MM.1S (cell line): Measurements from ENCODE around the gene BMP7.

Experiments used
- DNase-seq: peaks from one replicate; pipeline ENCODE4 v3.0.0-alpha.2; 2015
- H2AFZ ChIP-seq: fragments of 300-600 bp; sonication (generic); 2 replicates; pipeline ENCODE4 v1.6.0; 2016; ENCODE audit warnings: antibody characterized with exemption, low read length
- H3F3A ChIP-seq: fragments of 300-600 bp; sonication (generic); 2 replicates; pipeline ENCODE4 v1.6.1; 2016; ENCODE audit warnings: mild to moderate bottlenecking, antibody characterized with exemption, low read length, moderate library complexity, mixed read lengths; ENCODE audit not compliant: insufficient read depth
- H3K27ac ChIP-seq: fragments of 300-600 bp; sonication (generic); 2 replicates; pipeline ENCODE4 v1.5.1; 2016; ENCODE audit warnings: mild to moderate bottlenecking, low read length
- H3K27me3 ChIP-seq: fragments of 300-600 bp; sonication (generic); replicated peaks from 2 replicates; pipeline ENCODE4 v1.6.0; 2016; ENCODE audit warnings: low read length; ENCODE audit not compliant: insufficient read depth
- H3K36me3 ChIP-seq: fragments of 300-600 bp; sonication (generic); replicated peaks from 2 replicates; pipeline ENCODE4 v1.6.1; 2016; ENCODE audit warnings: mild to moderate bottlenecking, low read length, mixed read lengths; ENCODE audit not compliant: insufficient read depth
- H3K4me1 ChIP-seq: fragments of 300-600 bp; sonication (generic); 2 replicates; pipeline ENCODE4 v1.6.1; 2016; ENCODE audit warnings: low read length, mixed read lengths
- H3K4me2 ChIP-seq: fragments of 300-600 bp; sonication (generic); 2 replicates; pipeline ENCODE4 v1.6.0; 2016; ENCODE audit warnings: low read depth, low read length
- H3K4me3 ChIP-seq: fragments of 300-600 bp; sonication (generic); 2 replicates; pipeline ENCODE4 v1.5.1; 2016; ENCODE audit warnings: low read length, mixed read lengths
- H3K79me2 ChIP-seq: fragments of 300-600 bp; sonication (generic); 2 replicates; pipeline ENCODE4 v1.6.1; 2016; ENCODE audit warnings: mixed run types, low read length, mixed read lengths
- H3K9ac ChIP-seq: fragments of 300-600 bp; sonication (generic); 2 replicates; pipeline ENCODE4 v1.6.1; 2016; ENCODE audit warnings: low read length, mixed read lengths
- H3K9me2 ChIP-seq: fragments of 300-600 bp; sonication (generic); replicated peaks from 2 replicates; pipeline ENCODE4 v1.6.1; 2016; ENCODE audit warnings: mild to moderate bottlenecking, low read length, mixed read lengths; ENCODE audit not compliant: insufficient read depth
- H3K9me3 ChIP-seq: fragments of 300-600 bp; sonication (generic); replicated peaks from 2 replicates; pipeline ENCODE4 v1.6.1; 2016; ENCODE audit warnings: mild to moderate bottlenecking, low read length, mixed read lengths; ENCODE audit not compliant: insufficient read depth
- H4K20me1 ChIP-seq: fragments of 300-600 bp; sonication (generic); 2 replicates; pipeline ENCODE4 v1.6.1; 2016; ENCODE audit warnings: mild to moderate bottlenecking, low read length, moderate library complexity, mixed read lengths; ENCODE audit not compliant: insufficient read depth
- CTCF ChIP-seq: fragments of 300-600 bp; sonication (generic); IDR thresholded peaks from 2 replicates; pipeline ENCODE4 v1.5.1; 2016; ENCODE audit warnings: antibody characterized with exemption, low read length, mixed read lengths
- EZH2 ChIP-seq: fragments of 300-600 bp; sonication (generic); optimal IDR thresholded peaks from 2 replicates; pipeline ENCODE3; 2017; ENCODE audit warnings: low read depth, mild to moderate bottlenecking, antibody characterized with exemption, low read length, mixed read lengths
- EZH2phosphoT487 ChIP-seq: fragments of 300-600 bp; sonication (generic); IDR thresholded peaks from 2 replicates; pipeline ENCODE4 v1.6.1; 2018; ENCODE audit warnings: antibody characterized with exemption, low read length

Gene BMP7

GRCh38 chr20:57185188-57185743, 81.2 kb downstream of the BMP7 start:
- H3K27me3 ChIP-seq = no peaks in the 10 kb centered on the region; the same call in 1 of the 2 replicates
- H3K4me3 ChIP-seq = no peak overlapping the region
- H3K9me2 ChIP-seq = no peaks in the 10 kb centered on the region
- H2AFZ ChIP-seq = no peak overlapping the region
- H3F3A ChIP-seq = no peaks in the 10 kb centered on the region
- no peak for DNase-seq
- H3K36me3 ChIP-seq = no peaks in the 10 kb centered on the region
- no peaks in the 10 kb centered on the region for H3K4me1 ChIP-seq
- no peak overlapping the region for H3K27ac ChIP-seq
- no peak overlapping the region for H3K9ac ChIP-seq
- H3K4me2 ChIP-seq = no peak overlapping the region
- no peaks in the 10 kb centered on the region for H3K9me3 ChIP-seq
- H4K20me1 ChIP-seq = no peaks in the 10 kb centered on the region
- no peak for TF ChIP-seq CTCF
- TF ChIP-seq EZH2 = no peak
- no peak for TF ChIP-seq EZH2phosphoT487
- H3K79me2 ChIP-seq = no peaks in the 10 kb centered on the region

- Histone ChIP-seq H3K27ac (no peak overlapping the region), H3K4me1 (no peaks in the 10 kb centered on the region), H2AFZ (no peak overlapping the region), H3K36me3 (no peaks in the 10 kb centered on the region), H3K79me2 (no peaks in the 10 kb centered on the region), H3K9me3 (no peaks in the 10 kb centered on the region), H3K4me2 (no peak overlapping the region), H3K9ac (no peak overlapping the region), H3K9me2 (no peaks in the 10 kb centered on the region), H3K27me3 (no peaks in the 10 kb centered on the region; the same call in 1 of the 2 replicates), H3K4me3 (no peak overlapping the region), H3F3A (no peaks in the 10 kb centered on the region), H4K20me1 (no peaks in the 10 kb centered on the region)
- DNase-seq = no peak
- no peak for TF ChIP-seq EZH2phosphoT487
- TF ChIP-seq CTCF = no peak
- TF ChIP-seq EZH2 = no peak
Observed at GRCh38 chr20:57183457-57184009, 82.9 kb downstream of the BMP7 start.

- no peak for DNase-seq
- no peaks in the 10 kb centered on the region for H3K9me3 ChIP-seq
- no peaks in the 10 kb centered on the region for H3F3A ChIP-seq
- TF ChIP-seq EZH2phosphoT487 (no peak), EZH2 (no peak), CTCF (no peak)
- no peaks in the 10 kb centered on the region for H3K79me2 ChIP-seq
- H4K20me1 ChIP-seq = no peaks in the 10 kb centered on the region
- H3K27ac ChIP-seq = no peak overlapping the region
- no peaks in the 10 kb centered on the region for H3K36me3 ChIP-seq
- H3K4me2 ChIP-seq = no peak overlapping the region
- no peaks in the 10 kb centered on the region for H3K4me1 ChIP-seq
- no peaks in the 10 kb centered on the region; the same call in 1 of the 2 replicates for H3K27me3 ChIP-seq
- no peak overlapping the region for H2AFZ ChIP-seq
- no peaks in the 10 kb centered on the region for H3K9me2 ChIP-seq
- no peak overlapping the region for H3K9ac ChIP-seq
- H3K4me3 ChIP-seq = no peak overlapping the region
Observed at GRCh38 chr20:57181639-57182038, 84.8 kb downstream of the BMP7 start.
